Measurements from ENCODE around the gene GPATCH4.
"Not testable (repeated sequence)": the region's sequence is repeated elsewhere in the genome, so short reads cannot be mapped to it uniquely, and the experiment has no call there.

GPATCH4 gene

DNA sequence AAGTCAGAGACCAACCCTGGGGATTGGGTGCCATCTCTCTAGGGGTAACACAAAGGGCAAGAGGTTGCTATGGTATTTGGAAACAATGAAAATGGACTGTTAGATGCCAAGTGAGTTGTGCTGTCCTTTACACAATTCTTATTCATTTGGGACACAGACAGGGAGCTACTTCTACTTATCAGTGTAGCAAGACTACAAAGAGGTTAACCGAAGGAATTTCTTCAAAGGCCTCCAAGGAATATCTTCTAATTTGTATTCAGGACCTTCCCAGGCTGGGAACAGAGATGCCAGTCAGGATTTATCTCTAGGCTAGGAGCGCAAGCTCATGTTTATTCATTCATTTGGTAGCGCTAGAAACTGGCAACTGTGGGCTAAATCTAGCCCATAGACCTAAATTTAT, 7.1 kb downstream of the GPATCH4 start:
- DNase-seq: no peak

DNA sequence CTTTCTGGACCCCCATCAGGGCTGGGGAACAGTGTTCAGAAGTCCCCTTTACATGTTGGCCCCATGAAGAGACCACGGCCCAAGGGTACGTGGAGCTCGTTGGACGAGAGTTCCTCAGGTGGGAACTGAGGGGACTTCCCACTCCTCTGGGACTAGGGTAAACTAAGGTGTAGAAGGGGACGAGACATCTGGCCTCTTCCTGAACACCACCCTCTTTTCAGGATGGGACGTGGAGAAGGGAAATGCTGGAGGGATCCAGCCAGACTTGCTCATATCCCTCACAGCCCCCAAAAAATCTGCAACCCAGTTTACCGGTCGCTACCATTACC, 7.7 kb downstream of the GPATCH4 start:
- DNase-seq: no peak

DNA sequence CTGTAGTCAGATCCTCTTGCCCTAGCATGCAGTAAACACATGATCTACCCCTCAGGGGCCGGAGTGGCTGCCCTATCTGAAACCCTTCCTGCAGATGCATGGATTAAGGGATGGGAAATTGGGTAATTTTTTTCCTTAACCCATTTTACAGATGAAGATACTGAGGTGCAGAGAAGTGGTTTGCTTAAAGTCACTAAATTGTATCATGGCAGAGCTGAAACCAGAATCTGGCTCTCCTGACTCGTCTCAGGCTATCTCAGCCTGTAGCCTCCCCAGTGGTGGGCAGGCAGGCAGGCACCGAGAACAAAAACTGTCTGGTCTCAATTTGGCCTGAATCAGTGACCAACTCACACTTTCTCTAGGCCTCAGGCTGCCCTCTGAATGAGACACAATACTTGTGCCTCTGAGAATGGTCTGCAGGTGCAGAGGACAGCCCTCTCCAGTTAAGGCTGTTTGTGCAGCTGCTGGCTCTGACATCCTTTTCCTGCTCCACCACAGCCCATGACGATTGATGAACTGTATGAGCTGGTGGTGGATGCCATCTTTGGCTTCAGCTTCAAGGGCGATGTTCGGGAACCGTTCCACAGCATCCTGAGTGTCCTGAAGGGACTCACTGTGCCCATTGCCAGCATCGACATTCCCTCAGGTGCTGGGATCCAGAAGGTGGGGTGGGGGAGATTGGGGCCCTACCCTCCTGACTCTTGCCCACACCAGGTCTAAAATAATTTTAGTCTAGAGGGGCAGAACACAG, 8.2 kb downstream of the GPATCH4 start:
- DNase-seq: no peak

DNA sequence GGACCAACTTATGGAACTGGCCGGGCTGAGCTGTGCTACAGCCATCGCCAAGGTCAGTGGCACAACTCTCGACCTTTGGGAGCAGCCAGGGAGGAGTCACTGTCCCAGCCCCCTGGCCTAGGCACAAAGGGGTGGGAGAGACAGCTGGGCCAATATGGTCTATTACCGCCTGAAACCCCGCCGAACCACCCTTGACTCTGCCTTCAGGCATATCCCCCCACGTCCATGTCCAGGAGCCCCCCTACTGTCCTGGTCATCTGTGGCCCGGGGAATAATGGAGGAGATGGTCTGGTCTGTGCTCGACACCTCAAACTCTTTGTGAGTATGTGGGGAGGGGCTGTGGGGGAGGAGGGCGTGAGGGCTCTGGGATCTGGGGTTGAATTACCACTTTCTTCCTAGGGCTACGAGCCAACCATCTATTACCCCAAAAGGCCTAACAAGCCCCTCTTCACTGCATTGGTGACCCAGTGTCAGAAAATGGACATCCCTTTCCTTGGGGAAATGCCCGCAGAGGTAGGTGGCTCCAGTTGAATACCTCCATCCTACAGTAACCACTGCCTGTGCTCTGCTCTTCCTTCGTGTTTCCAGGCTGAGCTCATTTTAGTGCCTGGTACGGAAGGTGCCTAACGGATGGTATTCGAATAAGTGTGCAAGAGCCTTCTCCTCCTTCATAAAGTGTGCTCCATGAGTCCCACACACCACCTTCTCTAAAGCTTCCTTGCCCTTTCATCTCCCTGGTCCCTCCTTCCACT, 8.9 kb downstream of the GPATCH4 start:
- DNase-seq: no peak

DNA sequence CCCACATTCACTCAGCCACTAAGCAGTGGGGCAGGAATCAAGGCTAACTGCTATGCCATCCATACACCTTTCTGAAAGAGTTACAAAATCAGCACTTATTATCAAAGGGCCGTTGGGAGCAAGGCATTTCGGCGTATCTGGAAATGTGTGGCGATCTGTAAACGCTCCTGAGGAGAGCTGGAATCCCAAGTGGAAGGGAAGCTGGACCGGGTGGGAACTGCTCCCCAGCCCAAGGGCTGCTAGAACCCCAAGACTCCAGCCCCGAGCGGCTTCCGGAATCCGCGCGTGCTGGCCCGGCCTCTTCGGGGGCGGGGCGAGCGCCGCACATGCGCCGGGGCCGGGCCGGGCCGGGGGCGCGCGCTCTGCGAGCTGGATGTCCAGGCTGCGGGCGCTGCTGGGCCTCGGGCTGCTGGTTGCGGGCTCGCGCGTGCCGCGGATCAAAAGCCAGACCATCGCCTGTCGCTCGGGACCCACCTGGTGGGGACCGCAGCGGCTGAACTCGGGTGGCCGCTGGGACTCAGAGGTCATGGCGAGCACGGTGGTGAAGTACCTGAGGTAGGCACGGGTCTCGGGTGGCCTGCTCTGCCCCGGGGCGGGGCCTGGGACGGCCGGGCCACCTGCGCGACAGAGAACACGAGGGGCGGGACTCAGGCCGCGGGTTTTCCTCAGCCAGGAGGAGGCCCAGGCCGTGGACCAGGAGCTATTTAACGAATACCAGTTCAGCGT, 9.7 kb downstream of the GPATCH4 start, which contains the start of gene NAXE:
NAXE (plus strand) TSS at position 345 of the 726 bp plus-strand sequence; CDS start at position 374, 29 bp downstream.
- DNase-seq: peak; percentile 64 to 96

DNA sequence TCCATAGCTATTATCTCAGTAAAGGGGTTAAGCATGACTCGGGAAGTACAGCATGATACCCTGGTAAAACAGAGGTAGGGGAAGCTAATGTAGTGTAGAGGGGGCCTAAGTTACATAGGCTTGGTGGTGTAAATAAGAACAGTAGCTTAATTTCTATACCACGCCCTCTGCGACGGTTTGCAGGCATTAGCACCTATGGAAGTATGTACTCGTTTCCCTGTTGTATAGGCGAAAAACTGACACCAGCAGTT, 10.2 kb downstream of the GPATCH4 start:
- peak in 1 of 2 experiments; percentile 65 for DNase-seq

DNA sequence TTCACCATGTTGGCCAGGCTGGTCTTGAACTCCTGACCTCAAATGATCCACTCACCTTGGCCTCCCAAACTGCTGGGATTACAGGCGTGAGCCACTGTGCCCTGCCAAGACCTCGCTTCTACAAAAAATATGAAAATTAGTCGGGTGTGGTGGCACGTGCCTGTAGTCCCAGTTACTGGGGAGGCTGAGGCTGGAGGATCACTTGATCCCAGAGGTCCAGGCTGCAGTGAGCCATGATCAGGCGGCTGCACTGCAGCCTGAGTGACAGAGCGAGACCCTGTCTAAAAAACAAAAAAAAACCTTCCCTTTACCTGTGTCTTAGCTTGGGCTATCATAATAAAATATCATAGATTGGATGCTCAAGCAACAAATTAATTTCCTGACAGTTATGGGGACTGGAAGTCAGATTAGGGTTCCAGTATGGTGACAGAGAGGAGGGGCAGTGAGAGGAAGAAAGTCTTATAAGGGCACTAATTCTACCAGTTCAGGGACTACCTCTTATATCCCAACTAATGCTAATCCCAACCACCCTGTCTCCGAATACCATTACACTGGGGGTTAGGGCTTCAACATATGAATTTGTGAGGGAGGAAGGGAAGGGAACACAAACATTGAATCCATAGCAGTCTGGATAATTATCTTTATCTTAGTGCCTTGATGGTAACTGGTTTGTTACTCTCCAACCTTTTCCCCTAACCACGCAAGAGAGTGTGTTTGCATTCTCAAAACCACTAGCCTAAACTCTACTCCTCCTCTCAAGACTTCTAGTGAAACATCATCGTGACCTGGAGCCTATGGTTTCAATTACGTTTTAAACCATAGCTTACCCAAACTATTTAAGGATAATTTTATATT, 10.7 kb downstream of the GPATCH4 start:
- DNase-seq: no peak

DNA sequence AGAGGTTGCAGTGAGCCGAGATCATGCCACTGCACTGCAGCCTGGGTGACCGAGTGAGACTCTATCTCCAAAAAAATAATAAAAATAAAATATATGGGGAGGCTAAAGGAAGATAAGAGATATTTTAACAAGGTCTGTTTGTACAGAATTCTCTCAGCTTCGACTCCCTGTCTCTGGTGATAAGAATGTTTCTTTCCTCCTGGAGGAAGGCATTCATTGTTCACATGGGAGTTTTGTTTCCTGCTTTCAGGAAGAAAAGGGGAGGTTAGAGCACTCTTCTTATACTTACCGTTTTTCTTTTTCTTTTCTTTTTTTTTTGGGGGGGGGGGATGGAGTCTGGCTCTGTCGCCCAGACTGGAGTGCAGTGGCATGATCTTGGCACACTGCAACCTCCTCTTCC, 11.7 kb downstream of the GPATCH4 start:
- no peak for DNase-seq

DNA sequence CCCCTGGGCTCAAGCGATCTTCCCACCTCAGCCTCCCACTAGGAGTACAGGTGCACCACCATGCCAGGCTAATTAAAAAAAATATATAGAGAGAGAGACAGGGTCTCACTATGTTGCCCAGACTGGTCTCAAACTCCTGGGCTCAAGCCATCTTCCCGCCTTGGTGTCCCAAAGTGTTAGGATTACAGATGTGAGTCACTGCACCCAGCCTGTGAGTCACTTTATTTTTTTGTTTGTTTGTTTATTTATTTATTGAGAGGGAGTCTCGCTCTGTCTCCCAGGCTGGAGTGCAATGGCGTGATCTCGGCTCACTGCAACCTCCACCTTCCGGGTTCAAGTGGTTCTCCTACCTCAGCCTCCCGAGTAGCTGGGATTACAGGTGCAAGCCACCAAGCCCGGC, 13.4 kb downstream of the GPATCH4 start:
- DNase-seq: not testable (repeated sequence)

DNA sequence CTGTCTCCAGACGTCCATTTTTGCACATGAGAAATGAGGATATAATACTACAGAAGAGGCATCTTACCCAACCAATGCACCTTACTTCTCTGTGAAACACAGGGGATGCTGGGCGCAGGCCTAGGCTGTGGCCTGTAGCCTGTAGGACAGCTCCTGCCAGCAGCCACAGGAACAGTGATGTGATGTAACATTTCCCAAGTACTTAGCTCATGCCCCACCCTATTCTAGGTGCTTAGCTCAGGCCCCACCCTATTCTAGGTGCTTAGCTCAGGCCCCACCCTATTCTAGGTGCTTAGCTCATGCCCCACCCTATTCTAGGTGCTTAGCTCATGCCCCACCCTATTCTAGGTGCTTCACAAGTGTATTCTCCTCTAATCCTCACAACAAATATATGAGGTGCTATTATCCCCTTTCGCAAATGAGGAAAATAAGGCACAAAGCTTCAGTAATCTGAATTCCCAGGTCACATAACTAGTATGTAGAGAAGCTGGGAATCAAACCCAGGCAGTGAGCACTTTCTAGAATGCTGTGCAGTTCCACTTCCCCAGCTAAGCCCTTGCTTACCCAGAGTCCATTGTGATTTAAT, 14.3 kb downstream of the GPATCH4 start:
- no peak for DNase-seq

DNA sequence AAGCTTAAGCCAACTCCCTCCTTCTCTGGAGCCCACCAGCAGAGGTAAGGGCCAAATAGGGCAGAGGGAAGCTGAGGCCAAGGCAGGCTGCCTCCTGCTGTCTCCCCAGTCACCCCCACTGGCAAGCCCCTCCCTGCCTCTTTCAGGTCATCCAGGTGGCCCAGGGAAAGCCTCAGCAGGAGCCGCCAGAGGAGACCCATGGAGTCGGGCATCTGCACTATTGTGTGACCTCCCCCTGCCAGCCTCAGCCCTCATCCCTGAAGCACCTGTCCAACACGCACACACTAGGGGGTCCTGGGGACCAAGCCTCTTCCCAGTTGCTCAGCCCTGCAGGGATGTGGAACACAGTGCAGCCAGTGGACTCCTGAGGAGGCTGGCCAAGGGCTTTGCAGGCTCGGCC, 15.0 kb downstream of the GPATCH4 start:
- DNase-seq: no peak

DNA sequence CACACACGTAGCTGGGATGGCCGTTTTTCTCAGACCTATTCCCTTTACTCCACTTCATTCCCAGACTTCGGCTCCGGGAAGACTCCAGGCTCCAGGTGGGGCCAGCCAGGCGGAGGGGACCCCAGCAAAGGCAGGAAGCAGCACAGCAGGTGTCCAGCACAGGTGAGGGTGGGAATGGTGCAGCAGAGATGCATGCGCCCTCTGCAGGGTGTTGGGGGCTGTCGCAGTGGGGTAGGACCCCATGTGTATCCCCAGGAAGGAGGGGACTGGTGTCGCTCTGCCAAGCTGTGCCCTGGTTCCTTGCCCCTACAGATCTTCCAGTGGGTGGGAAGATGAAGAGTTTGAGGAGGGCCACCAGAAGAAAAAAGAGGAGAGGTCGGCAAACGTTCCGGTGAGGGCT, 16.5 kb downstream of the GPATCH4 start:
- DNase-seq: peak; percentile 59 to 91

DNA sequence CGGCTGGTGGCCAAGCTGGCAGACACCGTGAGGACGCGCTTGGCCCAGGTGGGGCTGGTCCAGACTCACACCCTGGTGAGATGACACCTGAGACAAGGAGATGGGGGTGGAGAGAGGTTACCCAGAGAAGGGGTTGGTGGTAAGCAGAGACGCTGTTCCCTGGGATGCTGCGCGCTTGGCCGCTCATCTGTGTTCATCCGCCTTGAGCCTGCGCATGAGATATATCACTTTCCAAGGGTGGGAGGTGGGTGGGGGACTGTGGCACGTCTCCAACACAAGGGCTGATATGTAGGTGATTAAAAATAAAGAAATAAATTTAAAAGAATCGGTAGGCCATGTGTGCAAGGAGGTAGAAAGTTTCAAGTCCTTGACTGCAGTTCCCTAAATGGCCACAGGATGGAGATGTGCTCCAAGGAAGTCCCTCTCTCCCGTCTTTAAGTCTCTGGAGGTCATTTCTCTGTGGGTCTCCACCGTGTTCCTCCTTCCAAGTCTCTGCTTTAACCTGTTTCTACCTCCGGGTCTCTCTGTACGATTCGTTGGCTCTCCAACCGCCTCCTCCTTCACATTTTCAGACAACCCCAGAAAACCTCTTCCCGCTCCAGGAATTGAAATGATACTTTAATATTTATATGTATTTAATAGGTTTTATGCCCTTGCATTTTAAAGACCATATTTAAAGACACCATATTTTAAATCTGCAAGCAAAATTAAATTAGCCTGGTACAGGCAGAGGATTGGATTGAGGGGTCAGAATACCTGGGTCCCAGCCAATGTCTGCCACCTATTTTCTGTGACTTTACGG, 17.3 kb downstream of the GPATCH4 start:
- peak; percentile 83 to 94 for DNase-seq

DNA sequence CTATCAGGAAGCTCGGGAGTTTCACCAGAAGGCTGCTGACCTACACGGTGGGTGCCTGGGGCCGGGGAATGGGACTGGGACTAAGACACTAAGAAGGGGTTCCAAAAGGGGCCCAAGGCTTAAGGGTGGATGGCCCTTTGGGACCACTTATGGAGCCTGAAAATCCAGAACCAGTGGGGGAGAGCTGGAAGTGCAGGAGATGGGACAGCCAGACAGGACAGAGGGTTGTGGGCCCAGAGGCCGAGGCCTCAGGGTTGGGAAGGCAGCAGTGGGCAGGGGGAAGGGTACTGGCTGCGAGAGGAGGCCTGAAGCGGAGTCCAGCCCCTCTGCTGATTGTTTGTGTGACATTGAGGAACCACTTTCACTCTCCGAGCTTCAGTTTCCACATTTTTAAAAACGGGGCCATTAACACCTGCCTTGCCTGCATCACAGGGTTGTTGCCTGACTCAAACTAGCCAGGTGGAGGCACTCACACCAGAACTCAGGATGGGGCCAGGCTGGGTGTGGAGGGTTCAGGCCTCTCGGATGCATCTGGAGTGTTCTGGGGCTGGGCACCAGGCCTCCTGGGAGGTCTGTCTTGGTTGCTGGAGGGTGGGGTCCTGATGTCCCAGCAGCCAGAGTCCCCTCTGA, 18.8 kb downstream of the GPATCH4 start:
- DNase-seq: no peak

DNA sequence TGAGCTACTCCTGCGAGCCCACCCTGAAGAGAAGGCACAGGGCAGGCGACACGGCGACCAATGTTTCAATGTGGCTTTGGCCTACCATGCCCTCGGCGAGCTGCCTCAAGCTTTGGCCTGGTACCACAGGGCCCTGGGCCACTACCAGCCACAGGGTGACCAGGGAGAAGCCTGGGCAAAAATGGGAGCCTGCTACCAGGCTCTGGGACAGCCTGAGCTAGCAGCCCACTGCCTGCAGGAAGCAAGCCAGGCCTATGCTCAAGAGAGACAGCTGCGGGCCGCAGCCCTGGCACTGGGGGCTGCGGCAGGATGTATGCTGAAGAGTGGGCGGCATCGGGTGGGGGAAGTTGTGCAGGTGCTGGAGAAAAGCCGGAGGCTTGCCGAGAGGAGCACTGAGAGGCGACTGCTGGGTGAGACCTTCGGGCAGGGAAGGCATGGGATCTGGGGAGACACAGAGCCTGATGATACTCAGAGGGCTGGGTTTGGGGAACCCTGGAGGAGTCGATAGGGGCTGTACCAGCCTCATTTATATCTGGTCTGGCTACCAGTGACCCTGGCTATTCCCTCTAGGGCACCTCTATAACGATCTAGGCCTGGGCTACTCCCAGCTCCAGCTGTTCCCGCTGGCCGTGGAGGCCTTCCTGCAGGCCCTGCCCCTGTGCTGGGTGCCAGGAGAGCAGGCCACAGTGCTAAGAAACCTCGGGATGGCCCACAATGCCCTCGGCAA, 19.5 kb downstream of the GPATCH4 start:
- no peak for DNase-seq

DNA sequence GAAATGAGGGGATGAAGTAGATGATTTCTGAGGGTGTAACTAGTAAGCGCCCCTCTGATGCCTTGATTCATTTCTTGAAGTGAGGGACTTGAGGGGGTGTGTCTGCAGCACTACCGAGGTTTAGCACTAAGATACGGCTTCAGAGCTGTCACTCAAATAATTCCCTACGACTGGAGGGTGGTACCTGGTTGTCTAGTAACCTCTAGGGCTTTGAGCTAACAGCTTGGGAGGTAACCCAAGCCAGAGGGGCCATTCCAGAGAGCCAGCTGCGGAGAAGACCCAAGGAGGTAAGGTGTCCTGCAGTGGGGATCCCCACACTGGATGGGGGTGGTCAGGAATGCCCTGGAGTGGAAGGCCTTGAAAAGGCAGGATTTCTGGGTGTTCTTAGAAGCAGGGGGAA, 21.8 kb downstream of the GPATCH4 start, which contains the start of gene TTC24:
TTC24 (plus strand) TSS at position 252 of the 400 bp plus-strand sequence. CDS start 1,642 bp downstream, outside the sequence.
- no peak for DNase-seq

DNA sequence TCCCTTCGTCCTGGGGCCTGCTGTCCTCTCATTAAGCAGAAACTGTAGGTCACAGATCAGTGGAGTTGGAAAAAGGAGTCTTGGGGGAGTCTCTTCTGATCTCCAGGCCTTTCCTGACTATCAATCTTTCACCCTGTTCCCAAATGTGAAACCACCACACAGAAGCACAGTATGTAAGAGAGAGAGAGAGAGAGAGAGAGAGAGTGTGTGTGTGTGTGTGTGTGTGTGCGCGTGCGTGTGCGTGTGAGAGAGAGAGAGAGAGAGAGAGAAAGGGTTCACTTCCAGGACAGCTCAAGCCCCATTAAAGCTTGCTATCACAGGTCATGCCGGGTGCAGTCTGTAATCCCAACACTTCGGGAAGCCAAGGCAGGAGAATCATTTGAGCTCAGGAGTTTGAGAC, 23.2 kb downstream of the GPATCH4 start:
- no peak for DNase-seq

DNA sequence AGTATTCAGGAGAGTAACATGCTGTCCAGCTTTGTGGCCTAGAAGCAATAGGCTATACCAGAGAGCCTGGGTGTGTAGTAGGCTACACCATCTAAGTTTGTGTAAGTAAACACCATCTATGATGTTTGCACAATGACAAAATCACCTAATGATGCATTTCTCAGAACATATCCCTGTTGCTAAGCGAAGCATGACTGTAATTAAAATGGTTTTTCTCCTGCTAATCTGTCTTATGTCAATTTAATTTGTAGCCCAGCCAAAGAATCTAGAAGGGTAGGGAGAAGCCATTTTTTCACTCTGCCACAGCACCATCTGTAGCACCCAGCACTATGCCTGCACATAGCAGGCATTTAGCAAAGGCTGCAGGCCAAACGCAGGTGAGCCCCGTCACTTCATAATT, 23.7 kb downstream of the GPATCH4 start:
- DNase-seq: no peak

DNA sequence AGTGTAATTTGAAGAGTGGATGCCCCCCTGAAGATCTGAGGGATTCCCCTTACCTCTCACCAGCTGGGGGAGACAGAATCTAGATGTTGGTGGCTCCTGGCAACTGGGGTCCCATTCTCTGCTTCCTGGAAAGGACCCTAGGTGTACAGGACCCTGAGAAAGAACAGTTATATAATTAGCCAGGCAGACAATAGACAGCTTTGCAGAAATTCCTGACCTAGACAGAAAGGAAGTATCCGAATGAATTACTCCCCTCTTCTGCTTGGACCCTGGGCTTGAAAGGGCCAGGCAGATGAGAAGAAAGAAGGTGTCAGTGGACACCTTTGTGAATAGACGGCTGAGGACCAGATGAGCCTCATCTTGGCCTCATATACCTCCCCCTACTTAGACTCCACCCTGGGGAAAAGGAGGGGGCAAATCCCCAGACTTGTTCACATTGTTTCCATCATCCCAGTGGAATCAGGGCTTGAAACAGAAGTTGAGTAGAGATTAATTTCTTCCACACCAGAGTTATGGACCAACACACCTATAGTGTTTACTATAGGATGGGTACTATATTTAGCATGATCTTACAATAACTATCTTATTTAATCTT, 27.1 kb downstream of the GPATCH4 start:
- DNase-seq: no peak

DNA sequence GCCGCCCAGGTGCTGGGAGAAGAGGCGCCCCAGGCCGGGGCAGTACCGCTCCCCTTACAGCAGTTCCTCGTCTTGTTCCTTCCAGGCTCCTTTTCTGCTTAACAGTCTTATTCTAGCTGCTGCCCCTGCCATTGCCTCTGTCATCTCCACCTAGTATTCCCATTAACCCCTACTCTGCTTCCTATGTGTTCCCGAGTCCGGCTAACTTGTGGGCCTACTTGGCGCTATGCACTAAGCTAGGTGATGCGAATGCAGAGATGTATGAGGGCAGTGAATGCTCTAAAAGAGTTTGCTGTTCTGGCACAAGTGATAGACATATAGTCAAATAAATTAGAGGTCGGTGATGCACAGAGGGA, 28.6 kb downstream of the GPATCH4 start:
- DNase-seq: no peak
